Liver (tissue), 9 donors: ENCODE results near the gene UBE2A. TPM values are rescaled to one million over a fixed set of nuclear protein-coding genes. Genes with fewer than 3 reads are reported as not detected.

Experiments
- DNase-seq: peaks from one replicate; pipeline ENCODE4 v3.0.0-alpha.2; 2017; ENCODE audit warnings: low spot score
- H3K27ac ChIP-seq, 2 donors: one replicate each; pipeline ENCODE4 v1.7.0; 2013; ENCODE audit warnings: inconsistent platforms in 2 of 2, low read length in 2 of 2, control low read depth in 1 of 2, low read depth in 1 of 2, mild to moderate bottlenecking in 1 of 2
- H3K27me3 ChIP-seq, 4 donors: one replicate each; pipeline versions ENCODE4 v1.6.1 to v1.7.0; 2013; ENCODE audit warnings: low read length in 3 of 4, inconsistent platforms in 1 of 4, mild to moderate bottlenecking in 1 of 4, moderate library complexity in 1 of 4; ENCODE audit not compliant: control insufficient read depth in 4 of 4, insufficient read depth in 4 of 4
- H3K36me3 ChIP-seq, 4 donors: one replicate each; pipeline versions ENCODE4 v1.6.1 to v1.7.0; 2013; ENCODE audit warnings: low read length in 3 of 4, mild to moderate bottlenecking in 3 of 4, low read depth in 1 of 4, moderate library complexity in 1 of 4; ENCODE audit not compliant: control insufficient read depth in 4 of 4, insufficient read depth in 3 of 4
- H3K4me1 ChIP-seq, 4 donors: one replicate each; pipeline versions ENCODE4 v1.6.1 to v1.7.0; 2013; ENCODE audit warnings: low read length in 3 of 4, mild to moderate bottlenecking in 3 of 4, moderate library complexity in 1 of 4; ENCODE audit not compliant: control insufficient read depth in 4 of 4, insufficient read depth in 4 of 4
- H3K4me3 ChIP-seq, 3 donors: one replicate each; pipeline versions ENCODE4 v1.6.1 to v1.7.0; 2013; ENCODE audit warnings: low read length in 3 of 3, control low read depth in 1 of 3, low read depth in 1 of 3, mild to moderate bottlenecking in 1 of 3
- H3K9ac ChIP-seq, 2 donors: one replicate each; pipeline ENCODE4 v1.7.0; 2013; ENCODE audit warnings: low read length in 2 of 2, mild to moderate bottlenecking in 2 of 2, moderate library complexity in 2 of 2, control low read depth in 1 of 2, low read depth in 1 of 2
- H3K9me3 ChIP-seq, 4 donors: one replicate each; pipeline versions ENCODE4 v1.6.1 to v1.7.0; 2013; ENCODE audit warnings: low read length in 3 of 4; ENCODE audit not compliant: control insufficient read depth in 4 of 4
- EGR1 ChIP-seq, 2 donors: IDR thresholded peaks; 2 replicates each; pipeline ENCODE4 v1.6.1; 2016 to 2018; ENCODE audit warnings: antibody characterized with exemption in 2 of 2, low read depth in 2 of 2
- FOXA1 ChIP-seq: IDR thresholded peaks from 2 replicates; pipeline ENCODE4 v1.6.1; 2016; ENCODE audit warnings: antibody characterized with exemption
- FOXA2 ChIP-seq: IDR thresholded peaks from 2 replicates; pipeline ENCODE4 v1.6.1; 2016; ENCODE audit warnings: antibody characterized with exemption
- GABPA ChIP-seq, 2 donors: IDR thresholded peaks in 1 of 2; conservative IDR thresholded peaks in 1 of 2; 2 replicates each; pipeline ENCODE4 v1.6.1; 2016; ENCODE audit warnings: antibody characterized with exemption in 2 of 2, mild to moderate bottlenecking in 1 of 2, moderate library complexity in 1 of 2
- HNF4A ChIP-seq, 2 donors: conservative IDR thresholded peaks; 2 replicates each; pipeline ENCODE4 v1.6.1; 2016; ENCODE audit warnings: antibody characterized with exemption in 2 of 2, mild to moderate bottlenecking in 2 of 2
- HNF4G ChIP-seq: IDR thresholded peaks from 2 replicates; pipeline ENCODE4 v1.6.1; 2016; ENCODE audit warnings: antibody characterized with exemption
- JUND ChIP-seq, 2 donors: IDR thresholded peaks; 2 replicates each; pipeline ENCODE4 v1.6.1; 2016; ENCODE audit warnings: antibody characterized with exemption in 2 of 2
- NR2F2 ChIP-seq: IDR thresholded peaks from 2 replicates; pipeline ENCODE4 v1.6.1; 2016; ENCODE audit warnings: antibody characterized with exemption
- RAD21 ChIP-seq, 2 donors: IDR thresholded peaks; 2 replicates each; pipeline ENCODE4 v1.6.1; 2016; ENCODE audit warnings: antibody characterized with exemption in 2 of 2, mild to moderate bottlenecking in 2 of 2
- RXRA ChIP-seq, 2 donors: IDR thresholded peaks; 2 replicates each; pipeline ENCODE4 v1.6.1; 2017 to 2018; ENCODE audit warnings: antibody characterized with exemption in 2 of 2, mild to moderate bottlenecking in 1 of 2
- SP1 ChIP-seq: IDR thresholded peaks from 2 replicates; pipeline ENCODE4 v1.6.1; 2018; ENCODE audit warnings: antibody characterized with exemption, mild to moderate bottlenecking
- TAF1 ChIP-seq: conservative IDR thresholded peaks from 2 replicates; pipeline ENCODE4 v1.6.1; 2016; ENCODE audit warnings: antibody characterized with exemption, mild to moderate bottlenecking
- YY1 ChIP-seq: IDR thresholded peaks from 2 replicates; pipeline ENCODE4 v1.6.1; 2016; ENCODE audit warnings: antibody characterized with exemption, mild to moderate bottlenecking
- WGBS: extraction: QIAGEN DNeasy Blood & Tissue Kit; methylation state at CpG from one replicate; pipeline ENCODE4 v1.1.7; 2013; 5-methylcytosine and 5-hydroxymethylcytosine counted together
- polyA plus RNA-seq, 2 donors: library from polyadenylated mRNA; stranded (reverse) in 1 of 2; unstranded in 1 of 2; fragments of 200-250 nt in 1 of 2; fragments of >200 nt in 1 of 2; fragmentation: Nextera tagmentation in 1 of 2; extraction: Ambion mirVana in 1 of 2; gene quantifications; one replicate each; pipeline versions ENCODE4 v1.2.1 to v1.2.3, GENCODE V29; 2013 to 2015
- total RNA-seq, 2 donors: library from RNA; depleted of rRNA; stranded (reverse); fragments of >200 nt; gene quantifications; one replicate each; pipeline ENCODE4 v1.2.3, GENCODE V29; 2014
- TF ChIP-seq, protein P1 (sequence below): IDR thresholded peaks from 2 replicates; pipeline ENCODE4 v1.6.1; 2016; ENCODE audit warnings: antibody characterized with exemption
- TF ChIP-seq, protein P2 (sequence below): fragments of 150-350 bp; IDR thresholded peaks from 2 replicates; pipeline ENCODE4 v1.5.1; 2017; ENCODE audit warnings: improper control_type of control experiment, low read depth, low read length; ENCODE audit not compliant: missing input control
- TF ChIP-seq, protein P3 (sequence below): IDR thresholded peaks from 2 replicates; pipeline ENCODE4 v1.6.1; 2016; ENCODE audit warnings: antibody characterized with exemption
- TF ChIP-seq, protein P4 (sequence below): IDR thresholded peaks from 2 replicates; pipeline ENCODE4 v1.6.1; 2016; ENCODE audit warnings: antibody characterized with exemption, mild to moderate bottlenecking
- TF ChIP-seq, protein P5 (sequence below): IDR thresholded peaks from 2 replicates; pipeline ENCODE4 v1.6.1; 2016; ENCODE audit warnings: antibody characterized with exemption
- donor health status: healthy.
- donor health status: healthy.
- donor health status: healthy.
- donor health status: healthy.
- donor health status: healthy.

The UBE2A gene
- 10 to 100 TPM; 12.0 to 15.9 TPM for total RNA-seq
- polyA plus RNA-seq = 10 to 100 TPM; 18.8 to 21.6 TPM

DNA sequence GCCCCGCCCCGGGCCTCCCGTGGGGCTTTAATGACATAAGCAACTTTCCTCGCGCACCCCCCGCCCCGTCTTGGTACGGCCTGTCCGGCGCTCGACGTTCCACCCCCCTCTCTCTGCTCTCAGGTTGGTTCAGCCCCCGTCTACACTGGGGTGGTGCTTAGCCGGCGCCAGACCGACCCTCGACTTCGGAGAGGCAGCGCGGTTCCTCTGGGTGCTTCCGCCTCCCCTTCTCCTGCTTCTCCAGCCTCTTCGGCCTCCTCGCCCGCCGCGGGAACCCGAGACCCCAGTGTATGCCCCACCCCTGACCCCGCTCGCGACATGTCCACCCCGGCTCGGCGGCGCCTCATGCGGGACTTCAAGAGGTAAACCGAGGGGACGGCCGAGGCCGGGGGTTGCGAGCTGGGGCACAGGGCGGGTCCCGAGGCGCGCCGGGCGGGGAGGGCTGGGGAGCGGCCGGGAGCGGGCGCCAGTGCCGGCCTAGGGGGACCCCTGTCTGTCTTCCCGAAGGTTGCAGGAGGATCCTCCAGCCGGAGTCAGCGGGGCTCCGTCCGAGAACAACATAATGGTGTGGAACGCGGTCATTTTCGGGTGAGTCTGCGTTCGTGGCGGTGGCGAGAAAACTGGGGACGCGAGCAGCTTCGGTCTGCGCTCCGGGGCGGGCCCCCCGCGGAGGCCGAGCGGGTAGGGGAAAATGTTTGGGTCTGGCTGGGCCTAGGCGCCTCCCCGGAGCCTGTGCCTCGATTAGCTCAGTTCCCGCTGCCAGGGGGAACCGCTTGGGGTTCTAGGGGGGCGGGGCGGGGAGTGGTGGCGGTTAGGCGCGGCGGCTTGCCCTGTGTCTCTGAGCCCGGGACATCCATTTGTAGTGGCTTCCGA lies at the start of gene UBE2A:
TSS of gene UBE2A (plus strand) at position 170 of the 873 bp plus-strand sequence. CDS start at position 319, 149 bp downstream.
- TF ChIP-seq, protein P1, sequence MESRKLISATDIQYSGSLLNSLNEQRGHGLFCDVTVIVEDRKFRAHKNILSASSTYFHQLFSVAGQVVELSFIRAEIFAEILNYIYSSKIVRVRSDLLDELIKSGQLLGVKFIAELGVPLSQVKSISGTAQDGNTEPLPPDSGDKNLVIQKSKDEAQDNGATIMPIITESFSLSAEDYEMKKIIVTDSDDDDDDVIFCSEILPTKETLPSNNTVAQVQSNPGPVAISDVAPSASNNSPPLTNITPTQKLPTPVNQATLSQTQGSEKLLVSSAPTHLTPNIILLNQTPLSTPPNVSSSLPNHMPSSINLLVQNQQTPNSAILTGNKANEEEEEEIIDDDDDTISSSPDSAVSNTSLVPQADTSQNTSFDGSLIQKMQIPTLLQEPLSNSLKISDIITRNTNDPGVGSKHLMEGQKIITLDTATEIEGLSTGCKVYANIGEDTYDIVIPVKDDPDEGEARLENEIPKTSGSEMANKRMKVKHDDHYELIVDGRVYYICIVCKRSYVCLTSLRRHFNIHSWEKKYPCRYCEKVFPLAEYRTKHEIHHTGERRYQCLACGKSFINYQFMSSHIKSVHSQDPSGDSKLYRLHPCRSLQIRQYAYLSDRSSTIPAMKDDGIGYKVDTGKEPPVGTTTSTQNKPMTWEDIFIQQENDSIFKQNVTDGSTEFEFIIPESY = no peak
- no peak for TF ChIP-seq NR2F2
- no peak for TF ChIP-seq RXRA (IDR thresholded peaks at IDR 0.05)
- no peak for TF ChIP-seq RAD21 (IDR thresholded peaks at IDR 0.05)
- TF ChIP-seq, protein P2, sequence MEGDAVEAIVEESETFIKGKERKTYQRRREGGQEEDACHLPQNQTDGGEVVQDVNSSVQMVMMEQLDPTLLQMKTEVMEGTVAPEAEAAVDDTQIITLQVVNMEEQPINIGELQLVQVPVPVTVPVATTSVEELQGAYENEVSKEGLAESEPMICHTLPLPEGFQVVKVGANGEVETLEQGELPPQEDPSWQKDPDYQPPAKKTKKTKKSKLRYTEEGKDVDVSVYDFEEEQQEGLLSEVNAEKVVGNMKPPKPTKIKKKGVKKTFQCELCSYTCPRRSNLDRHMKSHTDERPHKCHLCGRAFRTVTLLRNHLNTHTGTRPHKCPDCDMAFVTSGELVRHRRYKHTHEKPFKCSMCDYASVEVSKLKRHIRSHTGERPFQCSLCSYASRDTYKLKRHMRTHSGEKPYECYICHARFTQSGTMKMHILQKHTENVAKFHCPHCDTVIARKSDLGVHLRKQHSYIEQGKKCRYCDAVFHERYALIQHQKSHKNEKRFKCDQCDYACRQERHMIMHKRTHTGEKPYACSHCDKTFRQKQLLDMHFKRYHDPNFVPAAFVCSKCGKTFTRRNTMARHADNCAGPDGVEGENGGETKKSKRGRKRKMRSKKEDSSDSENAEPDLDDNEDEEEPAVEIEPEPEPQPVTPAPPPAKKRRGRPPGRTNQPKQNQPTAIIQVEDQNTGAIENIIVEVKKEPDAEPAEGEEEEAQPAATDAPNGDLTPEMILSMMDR = peak; percentile 18
- TF ChIP-seq SP1 = peak; percentile 33
- no peak for TF ChIP-seq EGR1 (IDR thresholded peaks at IDR 0.05; ENCODE audit: low read depth in 2 of 2)
- TF ChIP-seq TAF1 = peak; percentile 86
- TF ChIP-seq GABPA (IDR thresholded peaks at IDR 0.05 in 1 of 2, conservative IDR thresholded peaks at IDR 0.05 in 1 of 2) = no peak
- TF ChIP-seq FOXA1 = no peak
- TF ChIP-seq, protein P3, sequence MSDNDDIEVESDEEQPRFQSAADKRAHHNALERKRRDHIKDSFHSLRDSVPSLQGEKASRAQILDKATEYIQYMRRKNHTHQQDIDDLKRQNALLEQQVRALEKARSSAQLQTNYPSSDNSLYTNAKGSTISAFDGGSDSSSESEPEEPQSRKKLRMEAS = peak; percentile 33
- no peak for TF ChIP-seq HNF4G
- TF ChIP-seq, protein P4, sequence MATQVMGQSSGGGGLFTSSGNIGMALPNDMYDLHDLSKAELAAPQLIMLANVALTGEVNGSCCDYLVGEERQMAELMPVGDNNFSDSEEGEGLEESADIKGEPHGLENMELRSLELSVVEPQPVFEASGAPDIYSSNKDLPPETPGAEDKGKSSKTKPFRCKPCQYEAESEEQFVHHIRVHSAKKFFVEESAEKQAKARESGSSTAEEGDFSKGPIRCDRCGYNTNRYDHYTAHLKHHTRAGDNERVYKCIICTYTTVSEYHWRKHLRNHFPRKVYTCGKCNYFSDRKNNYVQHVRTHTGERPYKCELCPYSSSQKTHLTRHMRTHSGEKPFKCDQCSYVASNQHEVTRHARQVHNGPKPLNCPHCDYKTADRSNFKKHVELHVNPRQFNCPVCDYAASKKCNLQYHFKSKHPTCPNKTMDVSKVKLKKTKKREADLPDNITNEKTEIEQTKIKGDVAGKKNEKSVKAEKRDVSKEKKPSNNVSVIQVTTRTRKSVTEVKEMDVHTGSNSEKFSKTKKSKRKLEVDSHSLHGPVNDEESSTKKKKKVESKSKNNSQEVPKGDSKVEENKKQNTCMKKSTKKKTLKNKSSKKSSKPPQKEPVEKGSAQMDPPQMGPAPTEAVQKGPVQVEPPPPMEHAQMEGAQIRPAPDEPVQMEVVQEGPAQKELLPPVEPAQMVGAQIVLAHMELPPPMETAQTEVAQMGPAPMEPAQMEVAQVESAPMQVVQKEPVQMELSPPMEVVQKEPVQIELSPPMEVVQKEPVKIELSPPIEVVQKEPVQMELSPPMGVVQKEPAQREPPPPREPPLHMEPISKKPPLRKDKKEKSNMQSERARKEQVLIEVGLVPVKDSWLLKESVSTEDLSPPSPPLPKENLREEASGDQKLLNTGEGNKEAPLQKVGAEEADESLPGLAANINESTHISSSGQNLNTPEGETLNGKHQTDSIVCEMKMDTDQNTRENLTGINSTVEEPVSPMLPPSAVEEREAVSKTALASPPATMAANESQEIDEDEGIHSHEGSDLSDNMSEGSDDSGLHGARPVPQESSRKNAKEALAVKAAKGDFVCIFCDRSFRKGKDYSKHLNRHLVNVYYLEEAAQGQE = peak; percentile 62
- TF ChIP-seq, protein P5, sequence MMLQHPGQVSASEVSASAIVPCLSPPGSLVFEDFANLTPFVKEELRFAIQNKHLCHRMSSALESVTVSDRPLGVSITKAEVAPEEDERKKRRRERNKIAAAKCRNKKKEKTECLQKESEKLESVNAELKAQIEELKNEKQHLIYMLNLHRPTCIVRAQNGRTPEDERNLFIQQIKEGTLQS = no peak
- TF ChIP-seq FOXA2 = no peak
- peak; percentile 21 for TF ChIP-seq YY1
- peak in 1 of 2 donors; percentile 9 for TF ChIP-seq HNF4A (conservative IDR thresholded peaks at IDR 0.05)
- no peak for TF ChIP-seq JUND (IDR thresholded peaks at IDR 0.05)
- WGBS = under 1% methylated on average over 86 of the region's 86 CpGs
- Histone ChIP-seq H3K27me3 (no peaks in the 10 kb centered on the region), H3K36me3 (peaks cover 0 to 2% (median 0%) of the 10 kb centered on the region in 4 donors), H3K4me1 (peaks cover 2 to 12% (median 9%) of the 10 kb centered on the region in 4 donors), H3K27ac (peak within 1 kb of the TSS; percentile 82 to 83), H3K9me3 (no peaks in the 10 kb centered on the region), H3K4me3 (peak within 1 kb of the TSS; percentile 66 to 87 (median 67)), H3K9ac (peak within 1 kb of the TSS; percentile 62 to 77)
- peak; percentile 87 for DNase-seq
